ENCODE measurements around the gene RASGRP4.
A peak's percentile ranks its signal among the peaks of the same experiment; 100 is the strongest.
"Not testable (repeated sequence)": the region's sequence is repeated elsewhere in the genome, so short reads cannot be mapped to it uniquely, and the experiment has no call there.

RASGRP4 gene

GRCh38 chr19:38445362-38445761, 19.3 kb upstream of the RASGRP4 start:
- DNase-seq (ENCODE audit: low read depth in 3 of 3) = no peak

GRCh38 chr19:38444026-38444425, 18.0 kb upstream of the RASGRP4 start:
- DNase-seq (ENCODE audit: low read depth in 3 of 3) = no peak

- DNase-seq (ENCODE audit: low read depth in 3 of 3) = no peak
Measured at GRCh38 chr19:38443458-38443999, 17.5 kb upstream of the RASGRP4 start.

GRCh38 chr19:38442736-38443135, 16.7 kb upstream of the RASGRP4 start:
- DNase-seq (ENCODE audit: low read depth in 3 of 3) = no peak

GRCh38 chr19:38441657-38442348, 15.8 kb upstream of the RASGRP4 start:
- DNase-seq (ENCODE audit: low read depth in 3 of 3) = no peak

- no peak for DNase-seq (ENCODE audit: low read depth in 3 of 3)
Measured at GRCh38 chr19:38440592-38440991, 14.6 kb upstream of the RASGRP4 start.

- no peak for DNase-seq (ENCODE audit: low read depth in 3 of 3)
Measured at GRCh38 chr19:38437917-38438316, 11.9 kb upstream of the RASGRP4 start.

GRCh38 chr19:38437295-38437694, 11.3 kb upstream of the RASGRP4 start:
- no peak for DNase-seq (ENCODE audit: low read depth in 3 of 3)

GRCh38 chr19:38434549-38435051, 8.6 kb upstream of the RASGRP4 start:
- no peak for DNase-seq (ENCODE audit: low read depth in 3 of 3)

- DNase-seq (ENCODE audit: low read depth in 3 of 3) = peak in 1 of 3 experiments; percentile 10
Measured at GRCh38 chr19:38433268-38433733, 7.3 kb upstream of the RASGRP4 start, which contains the start of gene RYR1. Gene RYR1 (plus strand): TSS chr19:38433691. CDS start chr19:38433830, 139 bp downstream.

- no peak for DNase-seq (ENCODE audit: low read depth in 3 of 3)
Measured at GRCh38 chr19:38430931-38431330, 4.9 kb upstream of the RASGRP4 start.

- DNase-seq (ENCODE audit: low read depth in 3 of 3) = no peak
Measured at GRCh38 chr19:38429811-38430156, 3.8 kb upstream of the RASGRP4 start.

- DNase-seq (ENCODE audit: low read depth in 3 of 3) = no peak
Measured at GRCh38 chr19:38429055-38429810, 3.2 kb upstream of the RASGRP4 start.

GRCh38 chr19:38427035-38427677, 1.1 kb upstream of the RASGRP4 start:
- not testable (repeated sequence) for DNase-seq (ENCODE audit: low read depth in 3 of 3)

- no peak for DNase-seq (ENCODE audit: low read depth in 3 of 3)
Measured at GRCh38 chr19:38425222-38425809, 703 bp downstream of the RASGRP4 start.

GRCh38 chr19:38424272-38424671, 1.7 kb downstream of the RASGRP4 start:
- no peak for DNase-seq (ENCODE audit: low read depth in 3 of 3)

GRCh38 chr19:38422438-38422837, 3.6 kb downstream of the RASGRP4 start:
- no peak for DNase-seq (ENCODE audit: low read depth in 3 of 3)

GRCh38 chr19:38421856-38422255, 4.2 kb downstream of the RASGRP4 start:
- DNase-seq (ENCODE audit: low read depth in 3 of 3) = no peak

- no peak for DNase-seq (ENCODE audit: low read depth in 3 of 3)
Measured at GRCh38 chr19:38420935-38421334, 5.1 kb downstream of the RASGRP4 start.

GRCh38 chr19:38417544-38418506, 8.2 kb downstream of the RASGRP4 start:
- peak in 1 of 3 experiments; percentile 35 for DNase-seq (ENCODE audit: low read depth in 3 of 3)

GRCh38 chr19:38417146-38417543, 8.9 kb downstream of the RASGRP4 start:
- DNase-seq (ENCODE audit: low read depth in 3 of 3) = no peak

All from stimulated activated CD4-positive, alpha-beta T cell treated with anti-CD3 and anti-CD28 coated beads, TNF-alpha, amount 100 ng/mL, for 4 hours (primary cell).